ENCODE data around the gene PKP3.
"Not testable (repeated sequence)": the region's sequence is repeated elsewhere in the genome, so short reads cannot be mapped to it uniquely, and the experiment has no call there.

PKP3 gene

DNA sequence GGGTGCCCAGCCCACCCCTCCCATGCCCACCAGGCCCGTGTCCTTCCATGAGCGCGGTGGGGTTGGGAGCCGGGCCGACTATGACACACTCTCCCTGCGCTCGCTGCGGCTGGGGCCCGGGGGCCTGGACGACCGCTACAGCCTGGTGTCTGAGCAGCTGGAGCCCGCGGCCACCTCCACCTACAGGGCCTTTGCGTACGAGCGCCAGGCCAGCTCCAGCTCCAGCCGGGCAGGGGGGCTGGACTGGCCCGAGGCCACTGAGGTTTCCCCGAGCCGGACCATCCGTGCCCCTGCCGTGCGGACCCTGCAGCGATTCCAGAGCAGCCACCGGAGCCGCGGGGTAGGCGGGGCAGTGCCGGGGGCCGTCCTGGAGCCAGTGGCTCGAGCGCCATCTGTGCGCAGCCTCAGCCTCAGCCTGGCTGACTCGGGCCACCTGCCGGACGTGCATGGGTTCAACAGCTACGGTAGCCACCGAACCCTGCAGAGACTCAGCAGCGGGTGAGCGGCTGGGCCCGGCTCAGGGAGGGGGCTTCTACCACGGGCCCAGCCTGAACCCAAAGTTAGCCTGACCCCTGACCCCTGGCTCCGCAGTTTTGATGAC is 3.0 kb downstream of the PKP3 start:
- DNase-seq = no peak

GRCh38 chr11:398826-399225 is 4.8 kb downstream of the PKP3 start:
- no peak for DNase-seq

DNA sequence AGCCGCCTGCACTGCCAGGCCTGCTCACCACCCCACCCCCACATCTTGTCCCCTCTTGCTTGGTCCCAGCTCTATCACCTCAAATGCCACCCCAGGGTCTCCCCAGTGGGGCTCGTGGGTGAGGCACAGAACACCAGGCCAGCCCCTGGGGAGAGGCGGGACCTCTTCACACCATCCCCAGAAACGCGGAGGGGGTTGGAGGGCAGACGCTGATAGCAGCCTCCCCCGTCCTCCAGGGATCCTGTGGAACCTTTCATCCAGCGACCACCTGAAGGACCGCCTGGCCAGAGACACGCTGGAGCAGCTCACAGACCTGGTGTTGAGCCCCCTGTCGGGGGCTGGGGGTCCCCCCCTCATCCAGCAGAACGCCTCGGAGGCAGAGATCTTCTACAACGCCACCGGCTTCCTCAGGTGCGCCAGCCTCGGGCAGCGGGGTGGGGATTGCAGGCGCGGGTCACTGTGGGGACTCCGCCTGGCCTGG is 5.8 kb downstream of the PKP3 start:
- DNase-seq = no peak

- no peak for DNase-seq
Measured at GRCh38 chr11:400241-400689, 6.3 kb downstream of the PKP3 start.

- DNase-seq = not testable (repeated sequence)
Measured at GRCh38 chr11:401196-401595, 7.2 kb downstream of the PKP3 start.

DNA sequence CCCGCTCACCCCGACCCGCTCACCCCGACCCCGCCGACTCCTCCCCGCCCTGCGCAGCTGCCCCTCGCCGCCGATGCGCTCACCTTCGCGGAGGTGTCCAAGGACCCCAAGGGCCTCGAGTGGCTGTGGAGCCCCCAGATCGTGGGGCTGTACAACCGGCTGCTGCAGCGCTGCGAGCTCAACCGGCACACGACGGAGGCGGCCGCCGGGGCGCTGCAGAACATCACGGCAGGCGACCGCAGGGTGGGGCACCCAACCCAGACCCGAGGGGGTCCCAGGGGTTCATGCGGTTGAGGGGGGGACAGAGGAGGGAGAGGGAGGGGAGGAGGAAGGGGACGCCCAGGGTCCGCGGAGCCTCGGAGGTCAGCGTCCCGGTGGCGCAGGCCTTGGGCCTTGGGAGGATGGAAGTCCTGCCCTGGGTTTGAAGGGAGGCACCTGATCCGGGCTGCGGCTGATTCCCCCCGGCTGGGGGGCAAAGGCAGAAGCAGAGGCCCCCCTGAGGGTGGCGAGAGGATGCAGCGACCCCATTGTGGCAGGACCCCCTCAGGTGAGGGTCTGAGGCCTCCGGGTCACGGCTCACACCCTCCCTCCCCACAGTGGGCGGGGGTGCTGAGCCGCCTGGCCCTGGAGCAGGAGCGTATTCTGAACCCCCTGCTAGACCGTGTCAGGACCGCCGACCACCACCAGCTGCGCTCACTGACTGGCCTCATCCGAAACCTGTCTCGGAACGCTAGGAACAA is 9.2 kb downstream of the PKP3 start:
- no peak for DNase-seq

DNA sequence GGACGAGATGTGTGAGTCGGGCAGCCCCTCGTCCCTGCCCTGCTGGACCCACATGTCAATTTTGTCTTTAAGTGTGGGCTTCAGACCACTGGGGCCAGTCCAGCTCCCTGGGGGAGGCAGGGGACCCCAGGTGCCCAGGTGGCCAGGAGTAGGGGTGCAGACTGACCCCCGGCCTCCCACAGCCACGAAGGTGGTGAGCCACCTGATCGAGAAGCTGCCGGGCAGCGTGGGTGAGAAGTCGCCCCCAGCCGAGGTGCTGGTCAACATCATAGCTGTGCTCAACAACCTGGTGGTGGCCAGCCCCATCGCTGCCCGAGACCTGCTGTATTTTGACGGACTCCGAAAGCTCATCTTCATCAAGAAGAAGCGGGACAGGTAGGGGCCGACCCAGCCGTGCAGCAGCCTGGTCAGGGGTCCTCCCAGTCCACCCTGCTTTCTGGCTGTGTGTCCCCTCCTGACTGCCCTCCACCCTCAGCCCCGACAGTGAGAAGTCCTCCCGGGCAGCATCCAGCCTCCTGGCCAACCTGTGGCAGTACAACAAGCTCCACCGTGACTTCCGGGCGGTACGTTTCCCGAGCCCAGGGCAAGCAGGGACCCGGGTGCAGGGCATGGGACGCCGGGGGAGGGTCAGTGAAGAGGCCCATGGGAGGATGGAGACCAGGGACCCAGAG is 9.9 kb downstream of the PKP3 start:
- DNase-seq = no peak

- DNase-seq = no peak
Measured at GRCh38 chr11:404551-405264, 10.7 kb downstream of the PKP3 start.

- DNase-seq = no peak
Measured at GRCh38 chr11:405323-405953, 11.4 kb downstream of the PKP3 start.

DNA sequence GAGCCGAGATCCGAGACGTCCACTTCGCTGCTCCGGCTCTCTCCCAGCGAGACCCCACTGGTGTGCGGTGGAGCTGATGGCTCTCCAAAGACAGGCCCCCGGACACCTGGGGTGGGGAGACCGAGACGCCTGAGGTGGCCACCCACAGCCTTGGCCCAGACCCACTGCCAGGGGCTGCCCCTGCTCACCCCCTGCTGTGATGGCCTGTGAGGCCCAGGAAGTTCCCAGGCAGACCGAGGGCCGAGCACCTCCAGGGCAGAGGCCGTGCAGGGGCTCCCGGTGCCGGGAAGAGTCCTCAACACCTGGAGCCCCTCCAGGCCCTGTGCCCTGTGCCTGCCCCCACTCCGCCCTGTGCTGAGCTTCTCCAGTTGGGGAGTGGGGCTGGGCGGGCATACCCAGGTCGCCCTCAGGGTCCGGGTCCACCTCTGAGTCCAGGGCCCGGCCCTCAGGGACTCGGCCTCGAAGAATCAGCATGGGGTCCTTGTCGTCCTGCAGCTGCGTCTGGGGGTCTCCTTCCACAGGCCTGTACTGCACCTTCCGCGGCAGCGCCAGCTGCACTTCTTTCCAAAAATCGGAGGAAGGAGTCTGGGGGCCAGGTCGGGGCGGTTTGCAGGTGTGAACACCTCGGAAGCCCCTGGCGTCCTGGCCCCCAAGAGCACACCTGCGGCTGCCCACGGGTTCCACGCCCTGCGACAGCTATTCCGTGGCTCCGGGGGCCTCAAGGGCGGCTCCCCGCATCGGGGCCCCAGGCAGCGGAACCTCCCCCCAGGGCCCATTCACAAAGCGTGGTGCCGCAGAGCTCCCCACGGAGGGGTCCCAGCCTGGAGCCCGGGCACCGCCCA is 12.2 kb downstream of the PKP3 start:
- DNase-seq = no peak

DNA sequence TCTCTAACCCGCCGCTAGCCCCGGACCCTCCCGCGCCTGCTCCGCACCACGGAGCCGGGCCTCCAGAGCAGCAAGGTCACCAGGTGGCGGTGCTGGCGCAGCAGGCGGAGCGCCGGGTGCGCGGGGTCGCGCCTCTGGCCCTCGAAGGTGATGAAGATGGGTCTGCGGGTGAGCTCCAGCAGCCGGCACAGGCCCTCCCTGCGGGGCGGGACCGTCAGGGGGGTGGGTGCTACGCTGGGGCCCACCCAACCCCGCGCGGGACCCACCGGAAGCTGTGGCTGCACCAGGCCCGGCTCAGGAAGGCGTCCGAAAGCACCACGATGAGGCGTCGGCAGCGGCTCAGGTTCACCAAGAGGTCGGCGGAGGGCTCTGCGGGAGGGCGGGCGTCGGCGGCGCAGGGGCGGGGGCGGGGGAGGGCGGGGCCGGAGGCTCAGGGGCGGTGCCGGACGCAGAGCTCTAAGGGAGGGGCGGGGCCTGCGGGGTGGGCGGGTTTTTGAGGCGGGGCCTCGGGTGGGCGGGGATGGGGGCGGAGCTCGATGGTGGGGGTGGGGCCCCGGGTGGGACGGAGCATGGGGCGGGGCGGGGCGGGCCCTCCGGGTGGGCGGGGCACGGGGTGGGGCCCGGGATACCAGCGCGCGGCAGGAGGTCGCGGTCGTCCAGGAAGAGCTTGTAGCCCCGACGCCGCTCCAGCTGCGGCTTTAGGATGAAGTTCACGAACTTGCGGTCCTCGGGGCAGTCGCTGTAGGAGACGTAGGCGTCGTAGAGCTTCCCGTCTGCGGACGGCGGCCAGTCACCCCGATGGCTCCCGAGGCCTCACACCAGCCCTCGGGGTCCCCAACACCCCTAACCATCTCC is 13.0 kb downstream of the PKP3 start:
- DNase-seq = no peak

DNA sequence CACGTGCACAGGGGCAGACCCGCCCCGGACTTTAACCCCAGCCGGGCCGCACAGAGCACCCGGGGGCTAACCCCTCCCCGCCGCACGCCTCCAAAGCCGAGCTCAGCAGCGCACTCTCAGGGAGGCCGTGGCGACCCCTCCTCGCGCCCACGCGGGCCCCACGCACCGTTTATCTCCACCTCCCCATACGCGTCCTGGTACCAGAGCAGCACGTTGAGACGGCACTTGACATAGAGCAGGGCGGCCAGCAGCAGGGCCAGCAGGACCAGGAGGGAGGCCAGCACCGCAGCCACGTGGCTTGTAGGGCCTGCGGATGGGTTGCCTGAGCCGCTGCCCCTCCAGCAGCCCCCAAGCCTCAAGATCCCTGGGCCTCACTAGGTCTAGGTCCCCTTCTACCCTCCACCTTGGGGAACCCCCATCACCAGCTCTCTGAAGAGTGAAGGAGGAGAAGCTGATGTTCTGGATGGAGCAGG is 13.7 kb downstream of the PKP3 start:
- DNase-seq = no peak

DNA sequence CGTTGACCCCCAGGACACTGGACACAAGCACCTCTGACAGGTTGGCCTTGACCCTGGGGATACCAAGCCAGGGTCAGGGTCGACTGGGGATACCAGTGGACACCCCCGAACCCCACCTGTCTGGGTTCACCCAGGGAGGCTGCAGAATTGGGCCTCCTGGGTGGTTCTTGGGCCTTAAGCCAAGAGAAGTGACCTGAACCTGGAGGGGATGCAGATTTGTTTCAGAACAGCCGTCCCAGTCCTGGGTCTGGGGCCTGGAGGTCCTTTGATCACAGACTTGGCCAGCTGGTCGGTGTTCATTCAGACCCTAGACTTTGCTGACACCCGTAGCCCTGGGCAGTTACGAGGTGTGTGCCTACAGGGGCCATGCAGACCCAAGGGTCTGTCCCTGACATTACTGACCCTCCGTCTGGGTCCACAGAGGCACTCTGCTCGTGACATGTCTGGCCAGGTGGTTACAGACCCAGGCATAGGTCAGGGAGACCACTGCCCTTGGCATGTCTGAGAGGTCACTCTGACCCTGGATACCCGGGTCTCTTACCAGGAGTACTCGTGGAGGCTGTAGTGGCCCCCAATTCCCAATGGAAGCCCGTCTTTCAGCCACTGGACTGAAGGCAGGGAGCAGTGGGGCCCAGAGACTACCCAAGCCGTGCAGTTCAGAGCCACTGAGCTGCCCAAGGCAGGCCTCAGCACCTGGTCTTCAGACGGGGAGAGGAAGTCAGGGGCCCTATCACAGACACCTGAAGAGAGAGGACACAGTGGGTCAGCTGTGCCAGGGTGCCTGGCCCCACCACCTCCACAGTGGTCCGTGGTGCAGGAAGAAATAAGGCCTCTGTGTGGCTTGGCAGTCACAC is 14.4 kb downstream of the PKP3 start:
- no peak for DNase-seq

DNA sequence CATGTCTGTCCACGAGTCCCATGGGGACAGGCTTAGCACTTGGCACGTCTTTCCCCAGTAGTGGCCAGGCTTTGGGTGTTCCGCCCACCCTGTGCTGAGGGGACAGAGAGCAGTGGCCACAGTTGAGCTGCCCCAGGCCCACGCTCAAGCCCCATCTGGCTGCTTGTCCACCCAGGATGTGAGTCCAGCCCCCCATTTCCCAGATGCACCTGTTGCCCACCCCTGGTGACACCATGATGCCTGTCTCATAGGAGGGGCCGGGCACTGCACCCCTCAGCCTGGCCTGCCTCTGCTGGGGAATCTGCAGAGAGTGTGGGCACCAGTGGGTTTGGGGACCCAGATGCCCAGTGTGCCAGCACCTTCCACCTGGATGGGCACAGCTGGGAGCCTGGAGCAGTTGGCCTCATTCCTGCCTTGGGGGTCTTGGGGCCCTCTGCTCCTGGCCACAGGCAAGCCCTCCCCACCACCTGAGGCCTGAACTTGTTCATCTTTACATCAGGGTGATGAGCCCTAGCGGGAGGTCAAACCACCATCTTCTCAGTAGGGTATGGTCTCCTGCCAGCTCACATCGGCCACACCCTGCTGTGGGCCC is 15.1 kb downstream of the PKP3 start:
- no peak for DNase-seq

DNA sequence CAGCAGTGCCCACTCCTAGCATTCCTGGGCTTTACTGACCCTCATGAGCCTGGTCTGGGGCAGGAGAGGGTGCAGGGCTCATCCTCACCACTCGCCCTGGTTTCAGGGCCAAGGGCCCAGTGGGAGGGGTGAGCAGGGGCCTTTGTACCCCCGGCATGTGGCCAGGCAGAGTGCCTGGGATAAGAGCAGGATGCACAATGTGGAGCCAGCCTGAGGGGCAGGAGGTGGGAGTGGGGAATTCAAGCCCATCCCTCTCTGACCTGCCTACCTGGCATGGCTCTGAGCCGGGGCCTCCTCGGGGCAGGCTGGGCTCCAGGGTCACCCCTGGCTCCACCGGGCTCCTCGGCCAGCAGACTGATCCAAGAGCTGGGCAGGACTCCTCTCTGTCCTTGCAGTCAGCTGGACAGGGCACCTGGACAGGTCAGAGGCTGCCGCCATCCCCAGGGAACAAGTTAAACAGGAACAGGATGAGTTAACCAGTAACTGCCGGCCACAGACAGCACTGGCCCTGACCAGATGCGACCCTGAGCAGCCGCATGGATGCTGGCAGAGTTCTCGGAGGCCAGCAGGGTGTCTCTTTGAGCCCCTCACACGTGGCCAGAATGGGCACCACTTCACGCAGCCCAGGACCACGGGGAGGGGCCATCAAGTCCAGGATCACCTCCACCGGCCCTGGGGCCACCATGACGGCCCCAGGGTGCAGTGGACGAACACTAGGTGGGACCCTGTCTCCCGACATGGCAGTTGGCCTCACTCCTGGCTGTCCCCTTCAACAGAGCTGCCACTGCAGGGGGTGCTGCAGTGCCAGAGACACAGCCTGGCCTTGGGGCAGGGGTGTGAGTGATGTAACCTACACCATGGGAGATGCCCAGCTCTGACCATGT is 15.8 kb downstream of the PKP3 start:
- DNase-seq = no peak

DNA sequence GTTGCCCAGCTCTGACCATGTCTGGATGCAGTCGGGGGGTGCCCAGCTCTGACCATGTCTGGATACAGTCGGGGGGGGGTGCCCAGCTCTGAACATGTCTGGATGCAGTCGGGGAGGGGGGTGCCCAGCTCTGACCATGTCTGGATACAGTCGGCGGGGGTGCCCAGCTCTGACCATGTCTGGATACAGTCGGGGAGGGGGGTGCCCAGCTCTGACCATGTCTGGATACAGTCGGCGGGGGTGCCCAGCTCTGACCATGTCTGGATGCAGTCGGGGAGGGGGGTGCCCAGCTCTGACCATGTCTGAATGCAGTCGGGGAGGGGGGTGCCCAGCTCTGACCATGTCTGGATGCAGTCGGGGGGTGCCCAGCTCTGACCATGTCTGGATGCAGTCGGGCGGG is 16.7 kb downstream of the PKP3 start:
- not testable (repeated sequence) for DNase-seq

- DNase-seq = not testable (repeated sequence)
Measured at GRCh38 chr11:411520-411919, 17.5 kb downstream of the PKP3 start.

GRCh38 chr11:412641-413119 is 18.7 kb downstream of the PKP3 start:
- DNase-seq = no peak
